GM12891 (cell line): ENCODE measurements around the gene CHRDL2.

ENCODE experiments used
- DNase-seq: peaks from one replicate; pipeline ENCODE4 v3.0.0; 2011; ENCODE audit warnings: low spot score; ENCODE audit not compliant: insufficient read length
- FAIRE-seq: peaks from 2 replicates; lab custom pipeline; 2011; peaks lifted over from hg19 to GRCh38; lab: Jason Lieb, UNC
- PAX5 ChIP-seq: IDR thresholded peaks from 2 replicates; pipeline ENCODE4 v1.6.1; 2011; ENCODE audit warnings: low read length, moderate library complexity, mild to moderate bottlenecking; ENCODE audit not compliant: insufficient read depth, severe bottlenecking
- POLR2A ChIP-seq: IDR thresholded peaks from 2 replicates; pipeline ENCODE4 v1.6.1; 2011; ENCODE audit warnings: low read depth, low read length, control low read depth
- POLR2AphosphoS5 ChIP-seq: IDR thresholded peaks from 2 replicates; pipeline ENCODE4 v1.6.1; 2011; ENCODE audit warnings: low read depth, low read length, control low read depth
- POU2F2 ChIP-seq: IDR thresholded peaks from 2 replicates; pipeline ENCODE4 v1.6.1; 2011; ENCODE audit warnings: low read depth, mild to moderate bottlenecking, control low read depth, low read length, moderate library complexity
- SPI1 ChIP-seq: IDR thresholded peaks from 2 replicates; pipeline ENCODE4 v1.6.1; 2011; ENCODE audit warnings: low read depth, low read length, control low read depth
- TAF1 ChIP-seq: IDR thresholded peaks from 2 replicates; pipeline ENCODE4 v1.6.1; 2011; ENCODE audit warnings: low read depth, low read length, control low read depth

Gene CHRDL2

GRCh38 chr11:74699615-74700396 is 31.4 kb downstream of the CHRDL2 start:
- TF ChIP-seq TAF1 = no peak
- no peak for FAIRE-seq

GRCh38 chr11:74697722-74698121 is 33.5 kb downstream of the CHRDL2 start:
- DNase-seq = no peak
- no peak for FAIRE-seq
- TF ChIP-seq SPI1 (no peak), POLR2AphosphoS5 (no peak), POU2F2 (no peak), PAX5 (no peak), POLR2A (no peak), TAF1 (no peak)

More at GRCh38 chr11:74699615-74700396, 31.4 kb downstream of the CHRDL2 start:
- no peak for DNase-seq

- FAIRE-seq = no peak
- TF ChIP-seq PAX5 = no peak
- no peak for TF ChIP-seq POLR2AphosphoS5
- no peak for TF ChIP-seq SPI1
- TF ChIP-seq POLR2A = no peak
- TF ChIP-seq POU2F2 = no peak
- TF ChIP-seq TAF1 = no peak
- DNase-seq = no peak
These were observed 34.1 kb downstream of the CHRDL2 start for GRCh38 chr11:74696939-74697675.

- DNase-seq (no peak), FAIRE-seq (no peak)
- TF ChIP-seq POU2F2 = no peak
- TF ChIP-seq TAF1 = no peak
- no peak for TF ChIP-seq SPI1
- TF ChIP-seq POLR2AphosphoS5 = no peak
- TF ChIP-seq PAX5 = no peak
- TF ChIP-seq POLR2A = no peak
These were observed 34.7 kb downstream of the CHRDL2 start for GRCh38 chr11:74696500-74696899.

- DNase-seq = no peak
- no peak for TF ChIP-seq POLR2A
- no peak for TF ChIP-seq POLR2AphosphoS5
- TF ChIP-seq POU2F2 = no peak
- TF ChIP-seq TAF1 = no peak
- TF ChIP-seq SPI1 = no peak
- TF ChIP-seq PAX5 = no peak
- no peak for FAIRE-seq
These were observed 35.4 kb downstream of the CHRDL2 start for GRCh38 chr11:74695705-74696280.

GRCh38 chr11:74694136-74694930 is 36.9 kb downstream of the CHRDL2 start:
- no peak for DNase-seq
- no peak for FAIRE-seq
- TF ChIP-seq POU2F2 (no peak), POLR2AphosphoS5 (no peak), PAX5 (no peak), TAF1 (no peak), POLR2A (no peak), SPI1 (no peak)

- DNase-seq = no peak
- TF ChIP-seq PAX5 (no peak), SPI1 (no peak), POLR2AphosphoS5 (no peak), POU2F2 (no peak), POLR2A (no peak), TAF1 (no peak)
- FAIRE-seq = no peak
These were observed 37.7 kb downstream of the CHRDL2 start for GRCh38 chr11:74693531-74693930.

GRCh38 chr11:74691755-74692154 is 39.5 kb downstream of the CHRDL2 start:
- FAIRE-seq (no peak), DNase-seq (no peak)
- no peak for TF ChIP-seq TAF1
- TF ChIP-seq PAX5 = no peak
- TF ChIP-seq POLR2A = no peak
- no peak for TF ChIP-seq POU2F2
- no peak for TF ChIP-seq POLR2AphosphoS5
- no peak for TF ChIP-seq SPI1

GRCh38 chr11:74689666-74690065 is 41.6 kb downstream of the CHRDL2 start:
- no peak for DNase-seq
- no peak for TF ChIP-seq POU2F2
- no peak for TF ChIP-seq POLR2AphosphoS5
- no peak for TF ChIP-seq PAX5
- no peak for TF ChIP-seq POLR2A
- TF ChIP-seq TAF1 = no peak
- TF ChIP-seq SPI1 = no peak
- FAIRE-seq = no peak
